ENCODE results near the gene ITPKB.

ITPKB gene

DNA sequence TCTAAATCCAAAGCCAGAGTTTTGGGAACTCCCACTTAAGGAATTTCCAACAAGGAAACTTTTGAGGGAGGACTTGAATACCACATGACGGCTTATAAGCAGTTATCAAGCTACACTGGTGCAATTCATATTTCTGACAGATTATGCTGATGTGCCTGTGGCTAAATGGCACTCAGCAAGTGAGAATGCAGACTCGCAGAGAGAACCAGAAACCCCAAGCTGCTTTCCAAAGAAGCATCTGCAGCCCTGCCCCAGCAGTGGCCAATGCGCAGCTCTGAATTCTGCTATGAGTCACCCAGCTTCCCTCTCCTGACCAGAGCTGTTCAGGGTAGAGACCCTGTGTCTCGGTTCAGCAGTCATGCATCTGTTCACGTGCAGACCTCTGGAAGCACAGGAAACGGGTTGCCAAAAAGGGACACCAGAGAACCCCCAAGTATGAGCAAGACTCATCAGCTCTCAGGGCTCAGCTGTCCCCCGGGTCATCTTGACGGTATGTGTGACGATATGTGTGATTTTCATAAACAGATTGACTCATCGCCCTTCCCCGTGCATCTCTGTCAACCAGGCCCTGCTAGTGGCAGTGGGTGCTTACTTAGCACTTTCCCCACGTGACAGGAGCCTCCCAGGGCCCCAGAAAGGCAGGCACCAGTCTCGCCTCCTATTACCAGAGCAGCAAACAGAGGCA, 76.3 kb downstream of the ITPKB start:
- no peak for DNase-seq

DNA sequence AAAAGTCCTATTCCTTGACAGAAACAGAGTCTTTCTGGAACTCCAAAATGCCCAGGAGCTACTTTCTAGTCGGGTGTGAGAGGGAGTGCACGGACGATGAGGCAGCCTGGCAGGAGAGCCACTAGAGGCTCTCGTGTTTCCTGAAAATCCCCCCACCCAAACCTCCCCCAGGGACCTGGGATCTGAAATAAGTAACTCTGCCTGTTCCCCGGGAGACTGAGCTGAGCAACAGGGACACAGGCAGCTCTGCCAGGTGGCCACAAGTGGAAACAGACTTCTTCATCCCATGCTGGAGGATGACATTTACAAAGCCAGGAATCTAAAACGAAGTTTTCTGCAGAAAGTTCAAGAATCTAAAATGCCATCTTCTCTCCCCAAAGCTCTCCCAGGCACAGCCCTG, 77.1 kb downstream of the ITPKB start:
- DNase-seq: no peak

DNA sequence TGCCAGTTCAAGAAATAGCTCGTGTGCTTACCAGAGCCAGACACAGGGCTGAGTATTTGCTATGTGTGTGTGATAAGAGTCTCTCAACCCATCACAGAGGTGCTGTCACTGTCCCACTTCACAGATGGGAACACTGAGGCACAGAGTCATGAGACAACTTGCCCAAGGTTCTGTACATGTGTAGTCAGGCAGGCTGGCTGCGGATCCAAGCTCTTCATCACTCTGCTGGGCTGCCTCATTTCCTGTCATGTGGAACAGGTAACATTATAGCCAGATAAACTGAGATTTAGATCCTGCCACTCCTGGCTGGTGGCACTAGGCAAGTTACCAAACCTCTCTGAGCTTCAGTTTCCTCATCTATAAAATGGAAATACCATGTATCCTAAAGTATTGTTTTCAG, 77.8 kb downstream of the ITPKB start:
- DNase-seq: no peak

DNA sequence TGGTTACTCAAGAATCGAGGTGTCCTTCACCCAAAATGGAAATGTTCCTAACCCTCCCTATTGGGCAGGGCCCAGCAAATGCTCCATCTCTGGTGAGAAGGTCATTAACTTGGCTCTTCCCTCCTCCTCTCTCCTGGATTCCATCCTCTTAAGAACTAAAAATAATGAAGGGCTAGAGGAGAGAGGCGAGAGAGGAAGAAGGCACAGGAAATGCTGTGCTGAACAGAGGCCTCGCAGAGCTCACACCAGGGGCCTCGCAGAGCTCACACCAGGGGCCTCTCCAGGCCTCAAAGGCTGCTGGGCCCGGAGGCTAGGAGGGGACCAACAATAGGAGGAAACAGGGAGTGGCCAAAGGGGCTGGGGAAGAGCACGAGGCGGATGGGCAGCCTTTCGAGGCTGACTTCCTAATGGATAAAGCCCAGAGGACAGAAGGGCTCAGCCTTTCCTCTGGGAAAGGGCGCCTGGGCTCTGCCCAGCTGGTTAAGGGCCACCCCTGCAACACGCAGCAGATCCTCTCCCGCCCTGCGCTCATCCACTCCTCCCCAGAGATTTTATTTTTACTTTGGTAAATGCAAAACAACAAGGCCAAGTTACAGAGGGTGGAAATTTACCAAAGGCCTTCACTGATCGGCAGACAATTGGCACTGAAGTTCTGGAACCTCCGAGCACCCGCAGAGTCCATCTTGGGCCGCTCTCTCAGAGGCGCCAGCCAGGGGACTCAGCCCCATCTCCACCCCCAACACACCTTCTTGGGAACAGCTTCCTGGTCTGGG, 78.5 kb downstream of the ITPKB start:
- DNase-seq: no peak

DNA sequence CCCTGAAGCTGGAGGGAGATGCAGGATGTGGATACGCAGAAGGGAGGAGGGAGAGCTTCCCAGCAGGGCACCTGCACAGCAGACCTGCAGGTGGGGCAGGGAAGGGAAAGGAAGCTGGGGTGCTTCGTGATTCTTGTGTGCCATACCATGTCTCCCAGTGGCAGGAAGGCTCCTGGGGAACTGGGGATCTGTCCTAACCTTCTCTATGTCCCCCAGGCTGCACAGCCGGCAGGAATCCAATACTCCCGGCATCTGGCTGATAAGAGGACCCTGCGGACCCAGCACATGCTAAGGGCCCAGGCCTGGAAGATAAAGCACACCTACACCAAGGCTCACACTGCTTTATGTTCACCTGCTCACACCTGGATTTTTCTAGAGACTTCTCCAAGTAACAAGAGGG, 79.4 kb downstream of the ITPKB start:
- DNase-seq: no peak

DNA sequence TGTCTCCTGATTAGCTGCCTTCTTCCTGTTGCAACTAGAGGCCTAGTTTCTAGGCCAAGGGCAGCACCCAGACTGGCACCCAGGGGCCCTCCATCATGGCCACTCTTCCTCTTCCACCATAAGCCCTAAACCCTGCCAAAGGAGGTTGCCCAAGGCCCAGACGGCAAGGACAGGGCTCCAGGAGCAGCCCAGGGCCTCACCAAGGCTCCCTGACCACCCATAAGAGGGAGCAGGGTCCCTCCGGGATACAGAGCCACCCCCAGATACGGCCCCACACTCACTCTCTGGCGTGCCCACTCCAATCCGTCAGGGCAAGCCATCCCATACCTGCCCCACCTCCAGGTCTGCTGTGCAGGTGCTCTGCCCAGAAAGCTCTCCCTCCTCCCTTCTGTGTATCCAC, 79.9 kb downstream of the ITPKB start:
- DNase-seq: no peak

DNA sequence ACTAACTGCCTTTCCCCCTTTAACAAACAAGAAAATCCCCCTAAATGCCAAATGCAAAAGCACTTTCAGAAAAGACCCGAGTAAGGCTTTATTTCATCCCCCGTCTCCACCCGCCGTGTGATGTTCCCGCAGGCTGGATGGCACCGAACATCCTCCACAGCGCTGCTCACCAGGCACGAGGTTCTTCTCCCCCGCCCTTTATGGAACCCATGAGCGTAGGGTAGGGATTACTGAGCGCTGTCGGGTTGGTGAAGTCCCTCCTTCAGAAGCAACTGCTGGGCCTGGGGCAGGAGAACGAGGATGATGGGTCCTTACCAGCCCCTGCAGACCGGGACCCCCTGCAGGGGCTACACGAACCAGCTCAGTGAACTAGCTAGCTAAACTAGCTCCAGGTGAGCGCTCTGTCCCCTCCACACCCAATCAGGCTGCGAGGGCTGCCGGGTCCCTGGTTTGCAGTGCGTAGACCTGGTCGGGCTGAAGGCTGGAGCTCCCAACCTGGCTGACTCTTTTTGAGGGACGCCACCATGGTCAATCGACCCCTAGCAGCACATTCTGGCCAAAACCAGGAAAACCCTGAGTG, 80.4 kb downstream of the ITPKB start:
- no peak for DNase-seq

DNA sequence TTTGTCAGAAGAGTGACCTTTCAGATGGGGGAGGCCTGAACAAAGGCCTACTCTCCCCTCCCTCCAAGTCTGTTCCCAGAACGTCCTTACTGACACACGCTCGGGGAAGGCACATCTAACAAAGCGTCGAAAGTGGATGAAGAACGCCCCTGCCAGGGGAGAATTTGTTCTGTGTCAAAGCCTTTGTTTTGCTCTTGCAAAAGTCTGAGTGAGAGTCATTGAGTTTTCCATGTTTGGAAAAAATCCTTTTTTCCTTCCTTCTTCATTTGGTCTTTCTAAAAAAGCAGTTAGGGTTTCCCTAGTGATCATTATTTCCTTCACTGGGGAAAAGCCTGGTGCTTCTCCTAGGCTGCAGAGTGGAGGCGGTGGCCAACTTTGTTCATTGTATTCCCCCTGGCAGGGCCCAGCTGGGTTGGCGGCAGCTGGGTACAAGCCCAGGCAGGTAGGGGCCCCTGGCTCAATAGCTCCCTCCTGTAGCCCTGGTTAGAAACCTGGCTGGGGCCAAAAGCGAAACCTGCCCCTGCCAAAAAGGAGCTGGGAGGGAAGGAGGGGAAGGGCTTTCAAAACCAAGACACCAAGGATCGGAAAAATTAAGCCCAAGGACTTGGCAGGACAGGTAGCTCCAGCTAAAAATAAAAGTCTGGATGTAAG, 81.1 kb downstream of the ITPKB start:
- no peak for DNase-seq

DNA sequence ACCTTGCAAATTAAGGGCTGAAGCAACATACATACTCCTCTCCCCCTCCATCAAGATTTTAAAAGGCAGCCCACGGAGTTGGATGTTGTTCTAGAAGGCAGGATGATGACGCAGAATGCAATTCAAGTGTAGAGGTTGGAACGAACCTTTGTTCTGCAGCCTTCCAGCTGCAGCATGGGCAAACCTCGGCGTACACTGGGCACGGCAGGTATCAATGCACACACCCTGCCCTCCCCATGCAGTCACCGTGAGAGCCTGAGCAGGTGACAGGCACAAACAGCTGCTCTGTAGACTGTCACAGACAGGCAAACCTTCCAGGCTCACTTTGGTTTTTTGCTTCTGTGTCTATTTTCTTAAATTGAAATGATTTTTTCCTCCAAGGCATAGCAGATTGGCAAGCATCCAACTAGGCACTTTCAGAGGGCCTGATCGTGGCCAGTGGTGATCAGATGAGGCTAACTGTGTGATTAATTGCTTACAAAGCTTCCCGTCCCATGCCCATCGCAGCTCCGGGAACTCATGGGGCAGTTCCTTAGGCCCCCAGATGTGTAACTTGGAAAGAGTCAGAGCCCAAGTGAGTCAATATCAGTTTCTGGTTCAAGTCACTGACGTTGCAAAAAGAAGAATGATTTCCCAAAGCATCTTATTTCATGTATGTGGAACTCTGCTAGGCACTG, 82.3 kb downstream of the ITPKB start:
- no peak for DNase-seq

DNA sequence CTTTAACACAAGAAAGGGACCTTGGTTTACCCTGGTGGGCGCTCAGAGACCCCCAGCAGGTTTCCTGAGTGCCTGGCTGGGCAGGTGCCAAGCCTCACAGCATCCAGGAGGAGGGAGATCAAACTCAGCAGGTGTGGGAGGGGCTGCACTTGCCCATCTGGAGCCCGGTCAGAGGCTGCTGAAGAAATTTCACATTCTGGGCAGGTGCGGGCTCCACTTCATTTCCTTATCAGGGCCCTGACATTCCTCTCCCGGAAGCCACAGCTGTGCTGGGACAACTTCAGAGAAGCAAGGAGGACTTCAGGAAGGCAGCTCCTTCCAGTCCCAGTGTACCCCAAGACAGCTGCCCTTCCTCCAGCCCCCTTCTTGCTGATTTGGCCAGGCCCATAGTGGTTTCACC, 82.9 kb downstream of the ITPKB start:
- no peak for DNase-seq

DNA sequence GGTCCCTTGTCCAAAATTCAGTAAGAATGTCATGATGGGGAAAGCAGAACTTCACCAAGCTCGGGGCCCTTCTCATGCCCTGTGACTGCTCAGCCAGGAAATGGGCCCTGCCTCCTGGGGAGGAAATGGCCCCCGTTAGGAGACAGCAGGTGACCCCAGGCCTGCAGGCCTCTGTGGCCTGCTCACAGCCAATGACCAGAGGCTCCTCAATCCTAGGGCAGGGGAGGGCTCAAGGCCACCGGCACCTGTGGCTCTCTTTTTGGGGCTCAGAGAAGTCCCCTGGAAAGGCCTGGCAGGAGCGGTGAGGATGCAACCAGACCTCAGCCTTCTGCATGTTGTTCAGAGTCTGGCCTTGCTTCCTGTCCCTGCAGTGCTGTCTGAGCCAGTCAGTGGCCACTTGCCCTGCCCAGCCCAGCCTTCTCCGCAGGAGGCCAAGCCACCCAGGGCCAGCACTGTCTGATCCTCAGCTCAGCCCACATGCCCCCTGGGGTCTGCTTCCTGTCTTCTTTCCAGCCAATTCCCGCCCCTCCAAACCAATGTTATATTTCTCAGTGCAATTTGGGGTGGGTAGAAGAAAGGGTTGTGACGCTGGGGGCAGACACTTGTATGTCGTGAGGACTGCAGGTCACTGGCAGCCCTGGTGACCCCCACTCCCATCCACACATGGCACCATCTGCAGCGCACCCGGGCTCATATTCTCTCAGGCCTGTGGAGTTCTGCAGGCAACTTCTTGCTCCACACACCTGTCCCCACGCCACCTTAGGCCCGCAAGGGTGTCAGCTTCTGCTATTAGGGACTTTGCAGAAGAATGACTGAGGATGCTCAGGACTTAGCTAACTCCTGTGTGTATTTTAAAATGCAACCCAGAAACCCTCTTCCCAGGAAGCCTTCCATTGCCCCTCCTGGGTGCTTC, 83.6 kb downstream of the ITPKB start:
- no peak for DNase-seq

DNA sequence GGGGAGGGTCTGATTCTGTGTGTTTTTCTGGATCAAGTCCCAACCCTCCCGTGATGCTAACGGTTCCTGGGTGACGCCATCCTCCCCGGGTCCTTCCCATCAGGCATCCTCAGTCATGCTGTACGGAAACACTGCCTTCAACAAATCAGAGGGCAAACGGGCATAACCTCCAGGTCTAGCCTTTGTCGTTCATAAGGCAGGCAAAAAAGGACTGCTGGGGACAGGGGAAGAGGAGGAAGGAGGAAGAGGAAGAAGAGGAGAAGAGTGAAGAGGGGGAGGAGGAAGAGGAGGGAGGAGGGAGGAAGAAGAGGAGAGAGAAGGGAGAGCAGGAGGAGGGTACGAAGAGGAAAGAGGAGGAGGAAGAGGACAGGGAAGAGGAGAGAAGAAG, 84.4 kb downstream of the ITPKB start:
- DNase-seq: no peak

DNA sequence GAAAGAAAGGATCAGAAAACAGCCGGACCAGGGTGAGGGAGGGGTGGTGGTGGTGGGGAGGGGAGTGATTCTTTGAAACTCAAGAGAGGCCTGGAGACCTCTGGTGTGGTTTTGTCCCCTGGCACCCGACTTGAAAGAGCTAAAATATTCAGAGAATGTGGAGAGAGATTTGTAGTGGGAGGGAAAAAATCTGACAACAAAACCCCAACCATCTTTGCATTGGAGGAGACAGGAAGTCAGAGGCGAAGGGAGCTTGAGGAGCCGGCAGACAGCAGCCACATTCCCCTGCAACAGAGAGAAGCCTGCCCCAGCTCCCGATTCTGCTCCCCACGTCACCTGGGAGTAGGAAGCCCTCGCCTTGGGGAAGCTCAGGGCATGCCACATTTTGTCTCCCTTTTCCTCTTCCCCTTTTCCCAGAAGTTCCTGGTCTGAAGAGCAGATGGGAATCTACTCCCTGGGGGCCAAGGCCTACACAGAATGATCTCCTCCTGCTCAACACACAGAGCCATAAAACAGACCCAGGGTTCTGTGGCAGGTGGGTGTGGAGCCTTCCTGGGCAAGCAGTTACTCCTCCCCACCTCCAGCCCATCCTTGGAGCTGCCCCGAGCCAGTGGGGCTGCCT, 84.9 kb downstream of the ITPKB start:
- no peak for DNase-seq

DNA sequence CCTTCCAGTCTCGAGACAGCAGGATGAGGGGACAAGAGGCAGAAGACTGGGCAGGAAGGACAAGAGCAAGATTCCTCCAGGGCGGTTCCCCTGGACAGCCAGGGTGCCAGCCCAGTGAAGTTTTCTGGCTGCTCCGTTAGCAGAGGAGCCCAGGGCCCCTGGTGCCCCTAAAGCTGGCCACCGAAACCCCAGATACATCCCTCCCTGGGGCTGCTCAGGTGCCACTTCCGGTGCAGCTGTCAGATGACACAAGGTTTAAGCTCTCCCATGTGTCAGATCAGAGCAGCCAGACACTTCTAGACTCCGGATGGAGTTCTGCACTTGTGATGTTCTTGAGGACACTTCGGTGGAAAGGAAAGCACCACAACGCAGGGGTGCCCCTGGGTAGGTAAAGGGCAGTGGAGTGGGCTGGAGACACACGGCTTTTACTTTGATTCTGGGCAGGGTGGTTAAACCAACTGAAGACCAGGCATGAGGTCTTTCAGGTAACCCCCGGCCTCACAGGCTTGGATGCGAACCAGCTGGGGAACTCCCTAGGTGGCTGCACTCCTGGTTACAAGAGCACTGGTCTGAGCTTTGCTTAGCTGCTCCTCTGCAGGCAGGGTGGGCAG, 85.7 kb downstream of the ITPKB start:
- DNase-seq: no peak

DNA sequence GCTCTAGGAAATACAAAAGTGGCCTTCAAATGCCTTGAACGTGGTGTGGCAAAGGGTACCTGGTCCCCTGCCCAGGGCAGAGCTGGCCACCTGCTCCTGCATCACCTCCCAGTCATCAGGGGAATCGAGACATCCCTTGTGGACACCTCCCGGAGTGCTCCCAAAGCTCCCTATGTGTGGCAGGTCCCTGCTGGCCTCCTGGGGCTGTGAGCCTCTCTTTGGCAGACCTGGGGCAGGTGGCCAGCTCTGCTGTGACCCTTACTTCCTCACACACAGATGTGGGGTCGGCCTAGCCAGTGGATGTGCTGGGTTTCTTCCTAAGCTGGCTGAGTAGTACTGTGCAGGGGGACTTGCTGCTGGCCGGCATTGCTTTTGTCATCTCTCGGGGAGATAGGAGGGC, 86.5 kb downstream of the ITPKB start:
- DNase-seq: no peak

DNA sequence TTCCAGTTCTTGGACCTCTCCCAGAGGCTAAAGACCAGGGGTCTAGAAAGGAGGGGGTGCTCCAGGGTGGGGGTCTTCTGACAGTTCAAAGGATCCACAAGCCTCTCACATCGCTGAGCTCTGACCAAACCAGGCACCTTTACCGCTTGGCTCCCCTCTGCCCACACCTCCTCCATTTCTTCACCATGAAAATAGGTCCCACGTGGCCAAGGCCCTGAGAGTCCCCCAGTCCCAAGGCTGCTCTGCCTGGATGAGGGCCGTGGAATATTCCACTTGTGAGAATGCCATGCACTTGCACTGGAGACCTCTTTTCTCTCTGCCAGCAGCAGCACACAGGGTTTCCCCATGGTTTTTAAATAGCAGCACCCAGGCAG, 87.4 kb downstream of the ITPKB start:
- no peak for DNase-seq

DNA sequence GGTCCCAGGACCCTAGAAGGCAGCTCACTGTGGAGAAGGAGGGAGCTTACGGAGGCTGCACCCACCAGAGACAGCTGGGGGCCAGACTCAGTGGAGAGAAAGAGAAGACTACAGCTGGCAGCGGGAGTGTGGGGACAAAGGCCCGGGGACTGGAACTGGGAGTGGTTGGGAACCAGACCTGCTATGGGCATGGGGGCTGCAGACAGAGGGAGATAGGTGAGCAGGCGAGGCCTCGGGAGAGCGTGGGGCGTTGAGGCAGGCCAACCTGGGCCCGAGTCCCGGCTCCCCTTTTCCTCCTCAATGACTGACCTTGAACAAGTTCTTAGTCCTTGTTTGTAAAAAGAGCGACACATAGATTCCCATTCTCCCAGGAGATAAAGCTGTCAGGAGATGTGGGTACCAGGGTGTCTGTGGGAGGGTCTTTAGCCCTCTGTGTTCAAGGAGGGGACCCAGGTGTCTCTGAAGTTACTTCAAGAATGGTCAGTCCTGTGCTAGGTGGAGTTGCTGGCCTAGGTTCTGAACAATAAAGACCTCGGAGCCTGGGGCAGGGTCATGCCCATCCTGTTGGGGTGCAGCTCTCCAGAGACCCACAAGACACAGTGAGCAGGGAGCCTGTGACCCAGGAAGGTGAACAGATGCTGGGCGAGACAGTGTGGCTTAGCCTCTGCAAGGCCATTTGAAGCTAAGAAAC, 87.9 kb downstream of the ITPKB start:
- DNase-seq: no peak

DNA sequence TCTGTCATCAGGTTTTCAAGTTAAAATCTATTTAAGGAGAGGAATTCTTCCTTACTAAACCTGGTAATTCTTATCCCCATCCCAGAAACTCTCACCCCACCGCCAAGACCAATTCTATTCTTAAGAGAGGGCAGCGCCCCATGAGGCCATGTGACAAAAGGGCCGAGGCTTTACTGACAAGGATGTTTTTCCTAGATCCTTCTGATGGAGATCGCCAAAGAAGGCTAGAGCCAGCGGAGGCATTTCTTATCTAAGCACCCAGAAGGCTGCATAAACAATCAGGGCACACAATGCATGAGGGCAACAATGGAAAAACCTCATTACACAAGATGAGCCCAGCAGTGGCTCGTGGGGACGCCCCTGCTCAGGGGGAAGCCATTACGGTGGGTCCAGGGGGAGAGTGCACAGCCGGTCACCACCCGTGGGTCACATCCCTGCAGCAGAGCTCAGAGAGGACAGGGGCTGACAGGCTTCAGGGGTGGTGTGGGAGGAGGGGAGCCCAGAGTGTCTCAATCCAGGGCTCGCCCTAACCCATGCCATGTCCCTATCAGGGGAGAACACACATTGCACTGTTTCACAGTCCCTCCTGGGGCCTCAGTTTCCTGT, 88.7 kb downstream of the ITPKB start:
- DNase-seq: no peak

DNA sequence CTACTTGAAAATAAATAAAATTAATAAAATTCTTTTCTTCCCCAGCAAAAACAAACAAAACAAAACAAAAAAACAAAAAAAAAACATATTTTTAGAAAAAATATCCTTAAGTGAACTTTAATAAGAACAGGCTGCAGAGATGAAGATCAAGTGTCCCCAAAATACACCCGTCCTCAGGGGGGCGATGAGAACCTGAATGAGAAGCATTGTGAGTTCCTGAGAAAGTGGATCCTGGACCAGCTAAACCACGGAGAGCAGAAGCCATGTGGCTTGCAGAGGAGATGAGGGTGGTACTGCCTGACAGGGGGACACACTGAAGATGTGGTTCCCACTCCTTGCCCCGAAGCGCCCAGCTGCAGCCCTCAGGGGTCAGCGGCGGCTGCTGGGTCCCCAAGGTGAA, 89.3 kb downstream of the ITPKB start:
- DNase-seq: no peak

DNA sequence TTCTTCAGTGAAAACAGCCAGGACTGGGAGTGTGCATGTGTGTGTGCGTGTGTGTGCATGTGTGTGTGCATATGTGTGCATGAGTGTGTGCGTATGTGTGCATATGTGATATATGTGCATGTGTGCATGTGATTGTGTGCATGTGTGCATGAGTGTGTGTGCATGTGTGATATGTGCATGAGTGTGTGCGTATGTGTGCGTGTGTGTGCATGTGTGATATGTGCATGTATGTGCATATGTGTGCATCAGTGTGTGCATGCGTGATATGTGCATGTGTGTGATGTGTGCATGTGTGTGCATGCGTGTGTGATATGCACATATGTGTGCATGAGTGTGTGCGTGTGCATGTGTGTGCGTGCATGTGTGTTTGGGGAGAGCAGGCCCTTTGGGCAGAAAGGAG, 89.8 kb downstream of the ITPKB start:
- DNase-seq: no peak
